ENCODE results near the gene RPL10A. TPM values are rescaled to one million over a fixed set of nuclear protein-coding genes. Genes with fewer than 3 reads are reported as not detected.

RPL10A gene
- total and polyA plus RNA-seq, 2 of the 13 experiments (the other 11 are each of a cell fraction or from before 2014, with no cell fraction given): 1,854 to 2,726 TPM

DNA sequence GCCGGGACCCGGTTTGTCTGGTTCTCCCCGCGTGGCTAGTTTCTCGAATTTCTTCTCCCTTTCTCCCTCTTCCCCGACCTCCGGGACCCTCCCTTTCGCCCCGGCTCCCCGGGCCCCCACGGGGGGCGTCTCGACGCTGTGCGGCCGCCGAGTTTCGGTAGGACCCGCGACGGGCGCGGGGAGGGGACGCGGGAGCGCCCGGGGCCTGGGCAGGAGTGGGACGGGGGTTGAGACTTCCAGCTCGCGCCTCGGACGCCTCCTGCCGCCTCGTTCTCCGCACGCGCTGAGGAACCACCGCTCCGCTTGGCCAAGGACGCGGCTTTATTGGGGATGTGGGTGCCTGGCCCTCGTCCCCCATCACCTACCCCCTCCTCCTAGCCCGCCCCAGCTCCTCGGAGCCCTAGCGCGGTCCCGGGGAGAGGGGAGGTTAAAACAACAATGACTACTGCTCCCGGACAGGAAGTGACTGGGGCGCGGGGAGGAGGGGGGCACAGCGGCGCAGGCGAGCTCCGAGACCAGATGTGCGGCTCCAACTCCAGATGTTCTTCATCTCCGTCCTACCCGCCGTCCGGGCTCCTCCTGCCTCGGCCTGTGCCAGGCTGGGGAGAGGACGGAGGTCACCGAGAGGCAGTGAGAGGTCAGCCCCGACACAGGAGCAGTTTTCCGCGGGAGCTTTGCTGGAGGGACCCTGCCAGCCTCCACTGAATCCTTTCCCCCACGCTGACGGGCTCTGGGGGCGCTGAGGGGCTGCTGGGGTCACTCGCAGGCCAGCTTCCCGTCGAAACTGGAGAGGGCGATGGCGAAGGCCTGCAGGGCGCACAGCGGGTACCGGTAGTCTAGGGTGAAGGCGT, 29.6 kb downstream of the RPL10A start (continued):
- TF ChIP-seq, protein P1, sequence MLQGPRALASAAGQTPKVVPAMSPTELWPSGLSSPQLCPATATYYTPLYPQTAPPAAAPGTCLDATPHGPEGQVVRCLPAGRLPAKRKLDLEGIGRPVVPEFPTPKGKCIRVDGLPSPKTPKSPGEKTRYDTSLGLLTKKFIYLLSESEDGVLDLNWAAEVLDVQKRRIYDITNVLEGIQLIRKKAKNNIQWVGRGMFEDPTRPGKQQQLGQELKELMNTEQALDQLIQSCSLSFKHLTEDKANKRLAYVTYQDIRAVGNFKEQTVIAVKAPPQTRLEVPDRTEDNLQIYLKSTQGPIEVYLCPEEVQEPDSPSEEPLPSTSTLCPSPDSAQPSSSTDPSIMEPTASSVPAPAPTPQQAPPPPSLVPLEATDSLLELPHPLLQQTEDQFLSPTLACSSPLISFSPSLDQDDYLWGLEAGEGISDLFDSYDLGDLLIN (CRISPR knock-in tag; IDR thresholded peaks at IDR 0.05; ENCODE audit: borderline replicate concordance): no peak
- TF ChIP-seq, protein P2, sequence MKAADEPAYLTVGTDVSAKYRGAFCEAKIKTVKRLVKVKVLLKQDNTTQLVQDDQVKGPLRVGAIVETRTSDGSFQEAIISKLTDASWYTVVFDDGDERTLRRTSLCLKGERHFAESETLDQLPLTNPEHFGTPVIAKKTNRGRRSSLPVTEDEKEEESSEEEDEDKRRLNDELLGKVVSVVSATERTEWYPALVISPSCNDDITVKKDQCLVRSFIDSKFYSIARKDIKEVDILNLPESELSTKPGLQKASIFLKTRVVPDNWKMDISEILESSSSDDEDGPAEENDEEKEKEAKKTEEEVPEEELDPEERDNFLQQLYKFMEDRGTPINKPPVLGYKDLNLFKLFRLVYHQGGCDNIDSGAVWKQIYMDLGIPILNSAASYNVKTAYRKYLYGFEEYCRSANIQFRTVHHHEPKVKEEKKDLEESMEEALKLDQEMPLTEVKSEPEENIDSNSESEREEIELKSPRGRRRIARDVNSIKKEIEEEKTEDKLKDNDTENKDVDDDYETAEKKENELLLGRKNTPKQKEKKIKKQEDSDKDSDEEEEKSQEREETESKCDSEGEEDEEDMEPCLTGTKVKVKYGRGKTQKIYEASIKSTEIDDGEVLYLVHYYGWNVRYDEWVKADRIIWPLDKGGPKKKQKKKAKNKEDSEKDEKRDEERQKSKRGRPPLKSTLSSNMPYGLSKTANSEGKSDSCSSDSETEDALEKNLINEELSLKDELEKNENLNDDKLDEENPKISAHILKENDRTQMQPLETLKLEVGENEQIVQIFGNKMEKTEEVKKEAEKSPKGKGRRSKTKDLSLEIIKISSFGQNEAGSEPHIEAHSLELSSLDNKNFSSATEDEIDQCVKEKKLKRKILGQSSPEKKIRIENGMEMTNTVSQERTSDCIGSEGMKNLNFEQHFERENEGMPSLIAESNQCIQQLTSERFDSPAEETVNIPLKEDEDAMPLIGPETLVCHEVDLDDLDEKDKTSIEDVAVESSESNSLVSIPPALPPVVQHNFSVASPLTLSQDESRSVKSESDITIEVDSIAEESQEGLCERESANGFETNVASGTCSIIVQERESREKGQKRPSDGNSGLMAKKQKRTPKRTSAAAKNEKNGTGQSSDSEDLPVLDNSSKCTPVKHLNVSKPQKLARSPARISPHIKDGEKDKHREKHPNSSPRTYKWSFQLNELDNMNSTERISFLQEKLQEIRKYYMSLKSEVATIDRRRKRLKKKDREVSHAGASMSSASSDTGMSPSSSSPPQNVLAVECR (CRISPR knock-in tag; IDR thresholded peaks at IDR 0.05; ENCODE audit: borderline replicate concordance): peak; percentile 71
- TF ChIP-seq HDAC6 (IDR thresholded peaks at IDR 0.05; ENCODE audit: low read depth, low read length) (no peak), ZNF605 (CRISPR knock-in tag; IDR thresholded peaks at IDR 0.05) (peak; percentile 99), ZNF773 (CRISPR knock-in tag; IDR thresholded peaks at IDR 0.05; ENCODE audit: borderline replicate concordance) (peak; percentile 94), RFX3 (CRISPR knock-in tag; IDR thresholded peaks at IDR 0.05) (no peak), ZNF33B (CRISPR knock-in tag; IDR thresholded peaks at IDR 0.05) (peak; percentile 29; the same call in 1 of the 2 replicates), FOXK1 (CRISPR knock-in tag; IDR thresholded peaks at IDR 0.05; ENCODE audit: borderline replicate concordance, low read depth) (no peak; the same call in 1 of the 2 replicates)
- TF ChIP-seq, protein P3, sequence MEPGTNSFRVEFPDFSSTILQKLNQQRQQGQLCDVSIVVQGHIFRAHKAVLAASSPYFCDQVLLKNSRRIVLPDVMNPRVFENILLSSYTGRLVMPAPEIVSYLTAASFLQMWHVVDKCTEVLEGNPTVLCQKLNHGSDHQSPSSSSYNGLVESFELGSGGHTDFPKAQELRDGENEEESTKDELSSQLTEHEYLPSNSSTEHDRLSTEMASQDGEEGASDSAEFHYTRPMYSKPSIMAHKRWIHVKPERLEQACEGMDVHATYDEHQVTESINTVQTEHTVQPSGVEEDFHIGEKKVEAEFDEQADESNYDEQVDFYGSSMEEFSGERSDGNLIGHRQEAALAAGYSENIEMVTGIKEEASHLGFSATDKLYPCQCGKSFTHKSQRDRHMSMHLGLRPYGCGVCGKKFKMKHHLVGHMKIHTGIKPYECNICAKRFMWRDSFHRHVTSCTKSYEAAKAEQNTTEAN (CRISPR knock-in tag; conservative IDR thresholded peaks at IDR 0.05): 0 out of 2 replicates have a peak, but pooled peaks have one; percentile 75
- TF ChIP-seq, protein P4, sequence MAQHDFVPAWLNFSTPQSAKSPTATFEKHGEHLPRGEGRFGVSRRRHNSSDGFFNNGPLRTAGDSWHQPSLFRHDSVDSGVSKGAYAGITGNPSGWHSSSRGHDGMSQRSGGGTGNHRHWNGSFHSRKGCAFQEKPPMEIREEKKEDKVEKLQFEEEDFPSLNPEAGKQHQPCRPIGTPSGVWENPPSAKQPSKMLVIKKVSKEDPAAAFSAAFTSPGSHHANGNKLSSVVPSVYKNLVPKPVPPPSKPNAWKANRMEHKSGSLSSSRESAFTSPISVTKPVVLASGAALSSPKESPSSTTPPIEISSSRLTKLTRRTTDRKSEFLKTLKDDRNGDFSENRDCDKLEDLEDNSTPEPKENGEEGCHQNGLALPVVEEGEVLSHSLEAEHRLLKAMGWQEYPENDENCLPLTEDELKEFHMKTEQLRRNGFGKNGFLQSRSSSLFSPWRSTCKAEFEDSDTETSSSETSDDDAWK (CRISPR knock-in tag; IDR thresholded peaks at IDR 0.05): no peak
- TF ChIP-seq, protein P5, sequence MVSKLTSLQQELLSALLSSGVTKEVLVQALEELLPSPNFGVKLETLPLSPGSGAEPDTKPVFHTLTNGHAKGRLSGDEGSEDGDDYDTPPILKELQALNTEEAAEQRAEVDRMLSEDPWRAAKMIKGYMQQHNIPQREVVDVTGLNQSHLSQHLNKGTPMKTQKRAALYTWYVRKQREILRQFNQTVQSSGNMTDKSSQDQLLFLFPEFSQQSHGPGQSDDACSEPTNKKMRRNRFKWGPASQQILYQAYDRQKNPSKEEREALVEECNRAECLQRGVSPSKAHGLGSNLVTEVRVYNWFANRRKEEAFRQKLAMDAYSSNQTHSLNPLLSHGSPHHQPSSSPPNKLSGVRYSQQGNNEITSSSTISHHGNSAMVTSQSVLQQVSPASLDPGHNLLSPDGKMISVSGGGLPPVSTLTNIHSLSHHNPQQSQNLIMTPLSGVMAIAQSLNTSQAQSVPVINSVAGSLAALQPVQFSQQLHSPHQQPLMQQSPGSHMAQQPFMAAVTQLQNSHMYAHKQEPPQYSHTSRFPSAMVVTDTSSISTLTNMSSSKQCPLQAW (CRISPR knock-in tag; IDR thresholded peaks at IDR 0.05): 0 out of 2 replicates have a peak, but pooled peaks have one; percentile 10
- TF ChIP-seq, protein P6, sequence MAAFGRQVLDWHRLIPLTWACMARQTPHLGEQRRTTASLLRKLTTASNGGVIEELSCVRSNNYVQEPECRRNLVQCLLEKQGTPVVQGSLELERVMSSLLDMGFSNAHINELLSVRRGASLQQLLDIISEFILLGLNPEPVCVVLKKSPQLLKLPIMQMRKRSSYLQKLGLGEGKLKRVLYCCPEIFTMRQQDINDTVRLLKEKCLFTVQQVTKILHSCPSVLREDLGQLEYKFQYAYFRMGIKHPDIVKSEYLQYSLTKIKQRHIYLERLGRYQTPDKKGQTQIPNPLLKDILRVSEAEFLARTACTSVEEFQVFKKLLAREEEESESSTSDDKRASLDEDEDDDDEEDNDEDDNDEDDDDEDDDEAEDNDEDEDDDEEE (CRISPR knock-in tag; IDR thresholded peaks at IDR 0.05): peak; percentile 96
- TF ChIP-seq, protein P7, sequence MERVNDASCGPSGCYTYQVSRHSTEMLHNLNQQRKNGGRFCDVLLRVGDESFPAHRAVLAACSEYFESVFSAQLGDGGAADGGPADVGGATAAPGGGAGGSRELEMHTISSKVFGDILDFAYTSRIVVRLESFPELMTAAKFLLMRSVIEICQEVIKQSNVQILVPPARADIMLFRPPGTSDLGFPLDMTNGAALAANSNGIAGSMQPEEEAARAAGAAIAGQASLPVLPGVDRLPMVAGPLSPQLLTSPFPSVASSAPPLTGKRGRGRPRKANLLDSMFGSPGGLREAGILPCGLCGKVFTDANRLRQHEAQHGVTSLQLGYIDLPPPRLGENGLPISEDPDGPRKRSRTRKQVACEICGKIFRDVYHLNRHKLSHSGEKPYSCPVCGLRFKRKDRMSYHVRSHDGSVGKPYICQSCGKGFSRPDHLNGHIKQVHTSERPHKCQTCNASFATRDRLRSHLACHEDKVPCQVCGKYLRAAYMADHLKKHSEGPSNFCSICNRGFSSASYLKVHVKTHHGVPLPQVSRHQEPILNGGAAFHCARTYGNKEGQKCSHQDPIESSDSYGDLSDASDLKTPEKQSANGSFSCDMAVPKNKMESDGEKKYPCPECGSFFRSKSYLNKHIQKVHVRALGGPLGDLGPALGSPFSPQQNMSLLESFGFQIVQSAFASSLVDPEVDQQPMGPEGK (CRISPR knock-in tag; IDR thresholded peaks at IDR 0.05): peak; percentile 85
